Neural crest cell (in vitro differentiated cells): ENCODE data around the gene PJVK. TPM values are rescaled to one million over a fixed set of nuclear protein-coding genes. Genes with fewer than 3 reads are reported as not detected.

Experiments
- DNase-seq: peaks from one replicate; pipeline ENCODE4 v3.0.0; 2021; ENCODE audit warnings: low read depth, mixed read lengths, low spot score
- H3K27ac Mint-ChIP-seq: one replicate; pipeline ENCODE4 v1.8.0; 2021; ENCODE audit warnings: mild to moderate bottlenecking, mixed read lengths; ENCODE audit not compliant: unreplicated experiment
- H3K27me3 Mint-ChIP-seq: 2 replicates; pipeline ENCODE4 v1.8.0; 2021; ENCODE audit warnings: low read depth, mild to moderate bottlenecking, mixed read lengths
- H3K36me3 Mint-ChIP-seq: 2 replicates; pipeline ENCODE4 v1.8.0; 2021; ENCODE audit warnings: low read depth, mild to moderate bottlenecking, mixed read lengths
- H3K4me1 Mint-ChIP-seq: 2 replicates; pipeline ENCODE4 v1.8.0; 2021; ENCODE audit warnings: mixed read lengths
- H3K4me3 Mint-ChIP-seq: one replicate; pipeline ENCODE4 v1.8.0; 2021; ENCODE audit warnings: mild to moderate bottlenecking, mixed read lengths
- H3K9me3 Mint-ChIP-seq: 2 replicates; pipeline ENCODE4 v1.8.0; 2021; ENCODE audit warnings: mixed read lengths
- total RNA-seq: library from RNA; stranded (reverse); gene quantifications from 2 replicates; pipeline ENCODE4 v1.2.1, GENCODE V29; 2021
- TF ChIP-seq, protein P1 (sequence below): fragments of 200-600 bp; sonication (generic); conservative IDR thresholded peaks from 2 replicates; pipeline ENCODE4 v1.5.0; 2021; ENCODE audit warnings: antibody characterized with exemption, mild to moderate bottlenecking

PJVK gene
- total RNA-seq, 1 donor from 2014 or later, result 5.8 TPM

DNA sequence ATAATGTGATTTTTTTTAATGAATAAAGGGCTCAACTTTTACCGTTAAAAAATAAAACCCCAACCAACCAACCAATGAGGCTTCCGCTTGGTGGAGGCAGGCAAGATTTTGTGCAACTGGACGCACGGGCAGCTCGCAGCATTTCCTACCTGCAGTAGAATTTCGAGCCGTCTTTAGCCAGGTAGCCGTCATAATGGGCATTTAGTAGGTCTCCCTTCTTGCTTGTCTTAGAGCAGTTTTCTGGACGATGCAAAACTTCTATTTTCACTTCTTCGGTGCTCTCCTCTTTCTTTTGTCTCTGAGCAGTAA is 26.9 kb downstream of the PJVK start:
- Mint-ChIP-seq H3K27ac (peak overlapping the region; percentile 100), H3K27me3 (no peaks in the 10 kb centered on the region), H3K4me3 (peak overlapping the region; percentile 97), H3K4me1 (peaks cover 60% of the 10 kb centered on the region), H3K9me3 (no peaks in the 10 kb centered on the region), H3K36me3 (no peaks in the 10 kb centered on the region)
- TF ChIP-seq, protein P1, sequence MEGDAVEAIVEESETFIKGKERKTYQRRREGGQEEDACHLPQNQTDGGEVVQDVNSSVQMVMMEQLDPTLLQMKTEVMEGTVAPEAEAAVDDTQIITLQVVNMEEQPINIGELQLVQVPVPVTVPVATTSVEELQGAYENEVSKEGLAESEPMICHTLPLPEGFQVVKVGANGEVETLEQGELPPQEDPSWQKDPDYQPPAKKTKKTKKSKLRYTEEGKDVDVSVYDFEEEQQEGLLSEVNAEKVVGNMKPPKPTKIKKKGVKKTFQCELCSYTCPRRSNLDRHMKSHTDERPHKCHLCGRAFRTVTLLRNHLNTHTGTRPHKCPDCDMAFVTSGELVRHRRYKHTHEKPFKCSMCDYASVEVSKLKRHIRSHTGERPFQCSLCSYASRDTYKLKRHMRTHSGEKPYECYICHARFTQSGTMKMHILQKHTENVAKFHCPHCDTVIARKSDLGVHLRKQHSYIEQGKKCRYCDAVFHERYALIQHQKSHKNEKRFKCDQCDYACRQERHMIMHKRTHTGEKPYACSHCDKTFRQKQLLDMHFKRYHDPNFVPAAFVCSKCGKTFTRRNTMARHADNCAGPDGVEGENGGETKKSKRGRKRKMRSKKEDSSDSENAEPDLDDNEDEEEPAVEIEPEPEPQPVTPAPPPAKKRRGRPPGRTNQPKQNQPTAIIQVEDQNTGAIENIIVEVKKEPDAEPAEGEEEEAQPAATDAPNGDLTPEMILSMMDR, result no peak
- peak; percentile 3 for DNase-seq

DNA sequence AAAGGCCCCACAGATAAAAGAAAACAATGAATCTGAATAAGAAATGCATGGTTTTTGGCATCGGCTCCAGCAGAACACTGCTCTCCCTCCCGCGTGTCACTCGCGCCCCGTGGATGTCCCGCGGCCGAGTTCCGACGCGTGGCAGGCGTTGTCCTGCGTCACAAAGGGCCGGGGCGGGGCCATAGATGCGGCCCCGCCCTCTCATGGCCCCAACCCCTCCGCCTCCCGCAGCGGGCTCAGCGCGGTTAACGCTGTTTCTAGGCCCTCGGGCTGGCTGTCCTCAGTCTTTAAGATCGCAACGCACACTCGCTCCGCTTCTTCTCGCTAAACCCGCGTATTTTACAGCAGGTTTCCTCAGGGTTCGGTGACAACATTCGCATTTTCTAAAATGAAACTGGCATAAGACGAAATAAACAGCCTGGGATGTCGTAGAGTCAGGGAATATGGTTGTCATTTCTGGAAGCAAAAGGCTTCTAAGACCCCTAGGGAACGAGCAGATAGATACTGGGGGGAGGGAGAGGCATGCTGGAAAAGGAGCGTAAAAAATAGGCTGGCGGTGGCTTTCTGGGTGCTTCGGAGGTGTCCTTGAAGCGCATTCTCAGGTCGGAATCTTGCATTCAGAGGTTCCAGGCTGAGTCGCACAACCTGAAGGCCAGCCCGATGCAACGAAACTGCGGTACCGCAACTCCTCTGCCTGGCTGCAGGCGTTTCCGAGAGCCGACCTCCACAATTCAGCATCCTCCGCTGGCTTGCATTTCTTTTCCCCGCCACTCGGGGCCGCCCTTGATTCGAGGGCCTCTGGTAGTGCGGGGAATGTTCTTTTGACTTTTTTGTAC is 27.5 kb downstream of the PJVK start, which contains the start of gene FKBP7:
FKBP7 (minus strand) TSS at position 162 of the 836 bp plus-strand sequence; CDS start at position 61, 101 bp downstream.
- H3K9me3 Mint-ChIP-seq, result no peaks in the 10 kb centered on the region
- no peaks in the 10 kb centered on the region for H3K36me3 Mint-ChIP-seq
- peak within 1 kb of the TSS; percentile 100 for H3K27ac Mint-ChIP-seq
- H3K4me3 Mint-ChIP-seq, result peak within 1 kb of the TSS; percentile 97
- no peaks in the 10 kb centered on the region for H3K27me3 Mint-ChIP-seq
- TF ChIP-seq, protein P1, result peak; percentile 71
- peak; percentile 64 for DNase-seq
- H3K4me1 Mint-ChIP-seq, result peaks cover 56% of the 10 kb centered on the region

DNA sequence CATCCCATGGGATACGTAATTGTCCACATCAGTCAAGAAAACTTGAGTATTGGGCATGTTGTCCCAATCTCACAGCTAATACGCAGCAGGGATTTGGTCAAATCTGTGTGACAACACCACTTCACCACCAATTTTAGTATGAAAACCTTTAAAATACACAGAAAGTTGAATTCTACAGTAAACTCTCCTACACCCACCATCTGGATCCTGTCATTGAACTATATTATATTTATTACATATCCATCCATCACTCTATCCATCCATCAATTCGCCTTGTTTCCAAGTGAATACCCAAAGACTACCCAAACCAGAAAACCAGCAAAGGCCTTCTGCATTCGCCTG is 28.1 kb downstream of the PJVK start:
- DNase-seq, result no peak
- Mint-ChIP-seq H3K9me3 (no peaks in the 10 kb centered on the region), H3K4me1 (peaks cover 56% of the 10 kb centered on the region), H3K27ac (peak overlapping the region; percentile 100), H3K27me3 (no peaks in the 10 kb centered on the region), H3K36me3 (no peaks in the 10 kb centered on the region), H3K4me3 (peak overlapping the region; percentile 97)
- TF ChIP-seq, protein P1, result peak; percentile 11

DNA sequence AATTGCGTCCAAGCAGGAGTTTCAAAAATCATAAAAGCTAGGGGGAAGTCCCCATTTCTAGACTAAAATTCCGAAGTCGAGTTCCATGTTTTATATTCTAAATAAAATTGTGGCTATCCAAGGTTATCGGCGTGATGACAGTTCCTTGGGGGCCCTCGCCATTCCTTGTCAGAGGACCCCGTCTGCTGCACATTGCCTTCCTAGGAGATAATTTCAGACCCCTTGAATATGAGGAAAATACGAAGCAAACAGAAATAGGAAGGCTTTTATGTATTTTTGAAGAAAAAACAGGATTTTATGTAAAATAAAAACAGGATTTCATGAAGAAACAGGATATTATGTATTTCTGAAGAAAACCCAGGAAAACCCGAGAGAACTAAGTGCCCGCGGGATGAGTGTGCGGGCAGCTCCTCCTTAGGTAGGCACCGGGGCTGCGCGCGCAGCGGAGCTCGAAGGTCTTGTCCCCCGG is 28.6 kb downstream of the PJVK start:
- Mint-ChIP-seq H3K4me1 (peaks cover 56% of the 10 kb centered on the region), H3K27me3 (no peaks in the 10 kb centered on the region), H3K27ac (no peak overlapping the region)

DNA sequence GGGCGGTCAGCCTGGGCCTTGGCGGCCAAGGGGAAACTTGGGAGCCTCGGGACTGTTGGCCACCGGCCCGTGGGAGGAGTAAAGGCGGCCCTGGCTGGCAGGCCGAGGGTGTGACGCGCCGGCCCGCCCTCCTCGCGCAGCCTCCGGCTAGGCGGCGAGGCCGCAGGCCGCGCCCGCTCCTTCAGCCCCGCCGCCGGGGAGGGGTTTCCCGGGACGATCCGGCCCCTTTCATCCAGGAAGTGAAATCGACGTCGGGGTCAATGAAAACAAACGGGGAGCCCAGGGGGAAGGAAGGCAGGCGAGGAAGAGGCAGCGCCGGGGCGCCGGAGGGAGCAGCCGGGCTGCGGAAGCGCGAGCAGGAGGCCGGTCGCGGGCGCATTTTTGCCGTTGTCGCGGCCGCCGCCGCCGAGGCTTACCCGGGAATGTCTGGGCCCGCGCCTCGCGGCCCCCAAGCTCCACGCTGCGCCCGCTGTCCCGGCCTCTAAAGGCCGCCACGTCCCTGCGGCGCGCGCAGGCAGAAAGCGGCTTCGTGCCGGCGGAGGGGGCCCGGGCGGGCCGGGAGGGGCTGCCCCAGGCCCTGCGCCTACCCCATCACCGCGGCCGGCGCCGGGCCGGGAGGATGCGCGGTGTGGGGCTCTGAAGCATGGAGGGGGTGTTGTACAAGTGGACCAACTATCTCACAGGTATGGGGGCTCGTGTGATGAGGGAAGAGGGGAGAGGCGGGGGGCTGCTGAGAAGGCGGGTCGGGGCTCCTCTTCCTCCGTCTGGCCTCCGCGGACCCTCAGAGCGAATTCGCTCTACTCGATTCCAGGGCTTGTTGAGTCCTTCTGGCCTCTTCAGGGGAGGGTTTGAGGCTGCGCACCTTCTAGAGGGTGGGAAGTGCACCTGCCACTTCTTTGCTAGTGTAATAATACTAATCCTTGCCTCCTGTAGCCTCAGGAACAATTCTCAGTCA is 29.3 kb downstream of the PJVK start, which contains the start of gene PLEKHA3:
PLEKHA3 (plus strand) TSS at position 231 of the 955 bp plus-strand sequence; CDS start at position 644, 413 bp downstream.
- DNase-seq, result peak; percentile 85
- no peaks in the 10 kb centered on the region for H3K9me3 Mint-ChIP-seq
- peak within 1 kb of the TSS; percentile 98 for H3K27ac Mint-ChIP-seq
- H3K4me1 Mint-ChIP-seq, result peaks cover 56% of the 10 kb centered on the region
- no peaks in the 10 kb centered on the region for H3K27me3 Mint-ChIP-seq
- no peaks in the 10 kb centered on the region for H3K36me3 Mint-ChIP-seq
- peak within 1 kb of the TSS; percentile 98 for H3K4me3 Mint-ChIP-seq
- TF ChIP-seq, protein P1, result no peak

More for the DNA sequence above, 28.6 kb downstream of the PJVK start:
- TF ChIP-seq, protein P1, result no peak
- Mint-ChIP-seq H3K4me3 (peak overlapping the region; percentile 97), H3K9me3 (no peaks in the 10 kb centered on the region), H3K36me3 (no peaks in the 10 kb centered on the region)
- no peak for DNase-seq
